ENCODE results near the gene SDC3. TPM values are rescaled to one million over a fixed set of nuclear protein-coding genes. Genes with fewer than 3 reads are reported as not detected.

Gene SDC3
- total and polyA plus RNA-seq, 12 donors, result 13.1 to 57.7 (median 21.7) TPM

- intact Hi-C loops (cut with DNase I), result no loop called here
- Histone ChIP-seq H3K36me3 (peaks cover 0 to 36% (median 14%) of the 10 kb centered on the region in 9 donors), H3K27me3 (no peaks in the 10 kb centered on the region), H3K4me3 (no peak overlapping the region), H3K4me1 (peaks cover 7 to 45% (median 29%) of the 10 kb centered on the region in 9 donors), H3K27ac (peak overlapping the region in 6 of 10 donors; percentile 33 to 65 (median 54)), H3K9me3 (peaks cover 0 to 11% (median 4%) of the 10 kb centered on the region in 11 donors)
- 84 to 88% methylated on average over 9 of the region's 9 CpGs for WGBS, 2 donors
- no peak for ATAC-seq
- TF ChIP-seq, protein P1, sequence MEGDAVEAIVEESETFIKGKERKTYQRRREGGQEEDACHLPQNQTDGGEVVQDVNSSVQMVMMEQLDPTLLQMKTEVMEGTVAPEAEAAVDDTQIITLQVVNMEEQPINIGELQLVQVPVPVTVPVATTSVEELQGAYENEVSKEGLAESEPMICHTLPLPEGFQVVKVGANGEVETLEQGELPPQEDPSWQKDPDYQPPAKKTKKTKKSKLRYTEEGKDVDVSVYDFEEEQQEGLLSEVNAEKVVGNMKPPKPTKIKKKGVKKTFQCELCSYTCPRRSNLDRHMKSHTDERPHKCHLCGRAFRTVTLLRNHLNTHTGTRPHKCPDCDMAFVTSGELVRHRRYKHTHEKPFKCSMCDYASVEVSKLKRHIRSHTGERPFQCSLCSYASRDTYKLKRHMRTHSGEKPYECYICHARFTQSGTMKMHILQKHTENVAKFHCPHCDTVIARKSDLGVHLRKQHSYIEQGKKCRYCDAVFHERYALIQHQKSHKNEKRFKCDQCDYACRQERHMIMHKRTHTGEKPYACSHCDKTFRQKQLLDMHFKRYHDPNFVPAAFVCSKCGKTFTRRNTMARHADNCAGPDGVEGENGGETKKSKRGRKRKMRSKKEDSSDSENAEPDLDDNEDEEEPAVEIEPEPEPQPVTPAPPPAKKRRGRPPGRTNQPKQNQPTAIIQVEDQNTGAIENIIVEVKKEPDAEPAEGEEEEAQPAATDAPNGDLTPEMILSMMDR (IDR thresholded peaks at IDR 0.05), result no peak
- DNase-seq, result no peak
These were observed 30.5 kb downstream of the SDC3 start for GRCh38 chr1:30878016-30878415.

DNA sequence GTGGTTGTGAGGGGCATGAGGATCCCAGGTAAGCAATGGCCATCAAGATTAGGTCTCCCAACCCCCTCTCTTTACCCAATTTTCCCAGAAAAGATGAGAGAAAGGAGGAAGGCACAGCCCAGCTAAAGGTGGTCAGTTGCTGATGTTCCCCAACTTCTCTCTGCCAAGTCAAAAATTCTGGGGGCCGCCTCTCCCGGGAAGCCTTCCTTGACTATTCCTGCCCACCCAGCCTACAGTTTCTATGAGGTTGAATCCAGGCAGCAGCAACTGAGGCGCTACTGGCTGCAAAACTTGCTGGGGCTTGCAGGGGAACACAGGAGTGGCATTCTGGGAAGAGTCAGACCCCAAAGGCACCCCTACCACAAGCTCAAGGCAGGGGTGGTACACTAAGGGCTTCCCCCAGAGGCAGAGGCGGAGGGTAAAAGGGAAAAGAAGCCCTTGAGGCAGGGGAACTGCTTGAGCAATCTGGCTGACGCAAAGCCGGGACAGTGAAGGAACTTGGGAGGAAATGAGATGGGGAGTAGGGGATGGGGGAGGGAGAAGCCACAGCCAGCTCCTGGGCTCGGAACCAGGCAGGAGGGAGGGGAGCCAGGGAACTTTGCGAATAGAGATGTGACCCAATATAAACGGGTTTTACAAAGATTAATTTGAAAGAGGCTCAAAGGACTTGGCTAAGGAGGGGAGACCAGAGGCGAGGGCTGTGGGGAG is 31.2 kb downstream of the SDC3 start:
- intact Hi-C loops (cut with DNase I), result no loop called here
- peak; percentile 75 to 78 for DNase-seq
- H3K4me3 ChIP-seq, result no peak overlapping the region

GRCh38 chr1:30876451-30877204 is 31.9 kb downstream of the SDC3 start:
- Histone ChIP-seq H3K4me1 (peaks cover 7 to 31% (median 26%) of the 10 kb centered on the region in 9 donors), H3K27ac (peak overlapping the region in 4 of 10 donors; percentile 19 to 58 (median 54)), H3K4me3 (no peak overlapping the region), H3K36me3 (peaks cover 0 to 50% (median 23%) of the 10 kb centered on the region in 9 donors), H3K27me3 (no peaks in the 10 kb centered on the region), H3K9me3 (peaks cover 0 to 22% (median 12%) of the 10 kb centered on the region in 11 donors)
- TF ChIP-seq, protein P1 (IDR thresholded peaks at IDR 0.05), result peak in 1 of 9 donors; percentile 5
- no peak for DNase-seq
- ATAC-seq, result no peak
- 97% methylated on average over 25 of the region's 25 CpGs for WGBS, 2 donors
- intact Hi-C loops (cut with DNase I), result no loop called here

More for the DNA sequence above, 31.2 kb downstream of the SDC3 start:
- H3K27me3 ChIP-seq, result no peaks in the 10 kb centered on the region
- H3K9me3 ChIP-seq, result peaks cover 0 to 18% (median 11%) of the 10 kb centered on the region in 11 donors
- peaks cover 0 to 43% (median 21%) of the 10 kb centered on the region in 9 donors for H3K36me3 ChIP-seq
- TF ChIP-seq, protein P1 (IDR thresholded peaks at IDR 0.05), result no peak
- H3K4me1 ChIP-seq, result peaks cover 7 to 38% (median 28%) of the 10 kb centered on the region in 9 donors
- peak; percentile 55 to 94 (median 85) for ATAC-seq
- WGBS, 2 donors, result 52 to 55% methylated on average over 10 of the region's 10 CpGs
- peak overlapping the region in 7 of 10 donors; percentile 45 to 65 (median 55) for H3K27ac ChIP-seq

DNA sequence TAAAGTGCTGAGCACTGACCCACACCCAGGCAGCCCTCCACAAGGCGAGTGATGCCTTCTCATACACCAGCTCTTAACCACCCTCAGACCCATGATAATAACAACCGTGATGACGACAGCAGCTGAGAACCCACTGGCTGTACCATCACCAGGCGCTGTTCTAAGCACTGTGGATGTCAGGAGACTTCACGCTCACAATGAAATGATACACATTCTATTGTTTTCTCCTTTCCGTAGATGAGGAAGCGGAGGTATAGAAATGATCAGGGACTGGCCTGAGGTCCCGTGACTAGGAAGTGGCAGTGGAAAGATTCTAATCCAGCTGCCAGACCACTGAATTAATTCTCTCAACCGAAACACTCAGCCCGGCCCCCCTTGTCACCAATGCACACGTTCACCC is 32.6 kb downstream of the SDC3 start:
- Histone ChIP-seq H3K27me3 (no peaks in the 10 kb centered on the region), H3K36me3 (peaks cover 0 to 51% (median 23%) of the 10 kb centered on the region in 9 donors), H3K4me1 (peaks cover 7 to 29% (median 23%) of the 10 kb centered on the region in 9 donors), H3K4me3 (no peak overlapping the region), H3K9me3 (peaks cover 0 to 22% (median 12%) of the 10 kb centered on the region in 11 donors), H3K27ac (no peak overlapping the region)
- 89 to 90% methylated on average over 11 of the region's 11 CpGs for WGBS, 2 donors
- TF ChIP-seq, protein P1 (IDR thresholded peaks at IDR 0.05), result no peak
- intact Hi-C loops (cut with DNase I), result no loop called here
- ATAC-seq, result no peak
- no peak for DNase-seq
